Uterus (tissue), 2 donors: Measurements from ENCODE around the gene PPM1H.

Source experiments
- POLR2A ChIP-seq, 2 donors: fragments of 450-650 bp; IDR thresholded peaks; one replicate each; pipeline ENCODE4 v1.6.1; 2016; ENCODE audit warnings: antibody characterized with exemption in 2 of 2, mild to moderate bottlenecking in 1 of 2, moderate library complexity in 1 of 2
- TF ChIP-seq, protein P1 (sequence below), 4 experiments: fragments of 200-600 bp in 2 of 4; fragments of 450-650 bp in 2 of 4; sonication (generic) in 2 of 4; IDR thresholded peaks; one replicate each; pipeline ENCODE4 v1.5.1; 2016 to 2019; ENCODE audit warnings: antibody characterized with exemption in 4 of 4, mild to moderate bottlenecking in 2 of 4, moderate library complexity in 1 of 4

DNA sequence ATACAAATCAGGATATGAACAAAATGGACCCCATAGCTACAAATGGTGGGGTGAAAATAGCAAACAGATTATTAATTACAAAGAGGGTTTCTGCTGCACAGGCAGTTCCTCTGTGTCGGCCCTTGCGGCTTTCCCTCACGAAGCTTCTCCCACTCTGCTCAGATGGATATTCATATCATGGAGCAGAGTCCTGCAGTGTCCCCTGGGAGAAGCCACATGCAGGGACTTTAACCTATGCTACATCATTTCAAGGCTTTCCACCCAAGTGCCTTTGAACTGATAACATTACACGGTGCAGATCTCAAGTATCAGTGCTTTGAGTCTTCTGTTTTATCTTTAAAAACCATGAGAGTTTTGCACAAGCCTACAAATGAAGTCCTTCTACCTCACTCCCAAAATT lies 229.1 kb downstream of the PPM1H start:
- TF ChIP-seq, protein P1, sequence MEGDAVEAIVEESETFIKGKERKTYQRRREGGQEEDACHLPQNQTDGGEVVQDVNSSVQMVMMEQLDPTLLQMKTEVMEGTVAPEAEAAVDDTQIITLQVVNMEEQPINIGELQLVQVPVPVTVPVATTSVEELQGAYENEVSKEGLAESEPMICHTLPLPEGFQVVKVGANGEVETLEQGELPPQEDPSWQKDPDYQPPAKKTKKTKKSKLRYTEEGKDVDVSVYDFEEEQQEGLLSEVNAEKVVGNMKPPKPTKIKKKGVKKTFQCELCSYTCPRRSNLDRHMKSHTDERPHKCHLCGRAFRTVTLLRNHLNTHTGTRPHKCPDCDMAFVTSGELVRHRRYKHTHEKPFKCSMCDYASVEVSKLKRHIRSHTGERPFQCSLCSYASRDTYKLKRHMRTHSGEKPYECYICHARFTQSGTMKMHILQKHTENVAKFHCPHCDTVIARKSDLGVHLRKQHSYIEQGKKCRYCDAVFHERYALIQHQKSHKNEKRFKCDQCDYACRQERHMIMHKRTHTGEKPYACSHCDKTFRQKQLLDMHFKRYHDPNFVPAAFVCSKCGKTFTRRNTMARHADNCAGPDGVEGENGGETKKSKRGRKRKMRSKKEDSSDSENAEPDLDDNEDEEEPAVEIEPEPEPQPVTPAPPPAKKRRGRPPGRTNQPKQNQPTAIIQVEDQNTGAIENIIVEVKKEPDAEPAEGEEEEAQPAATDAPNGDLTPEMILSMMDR (IDR thresholded peaks at IDR 0.05), result no peak
- no peak for TF ChIP-seq POLR2A (IDR thresholded peaks at IDR 0.05)
